ENCODE results near the gene EAPP. TPM values are rescaled to one million over a fixed set of nuclear protein-coding genes. Genes with fewer than 3 reads are reported as not detected.
"Not testable (repeated sequence)": the region's sequence is repeated elsewhere in the genome, so short reads cannot be mapped to it uniquely, and the experiment has no call there.

The EAPP gene
- total and polyA plus RNA-seq, 9 donors, result 27.5 to 43.6 (median 31.2) TPM

DNA sequence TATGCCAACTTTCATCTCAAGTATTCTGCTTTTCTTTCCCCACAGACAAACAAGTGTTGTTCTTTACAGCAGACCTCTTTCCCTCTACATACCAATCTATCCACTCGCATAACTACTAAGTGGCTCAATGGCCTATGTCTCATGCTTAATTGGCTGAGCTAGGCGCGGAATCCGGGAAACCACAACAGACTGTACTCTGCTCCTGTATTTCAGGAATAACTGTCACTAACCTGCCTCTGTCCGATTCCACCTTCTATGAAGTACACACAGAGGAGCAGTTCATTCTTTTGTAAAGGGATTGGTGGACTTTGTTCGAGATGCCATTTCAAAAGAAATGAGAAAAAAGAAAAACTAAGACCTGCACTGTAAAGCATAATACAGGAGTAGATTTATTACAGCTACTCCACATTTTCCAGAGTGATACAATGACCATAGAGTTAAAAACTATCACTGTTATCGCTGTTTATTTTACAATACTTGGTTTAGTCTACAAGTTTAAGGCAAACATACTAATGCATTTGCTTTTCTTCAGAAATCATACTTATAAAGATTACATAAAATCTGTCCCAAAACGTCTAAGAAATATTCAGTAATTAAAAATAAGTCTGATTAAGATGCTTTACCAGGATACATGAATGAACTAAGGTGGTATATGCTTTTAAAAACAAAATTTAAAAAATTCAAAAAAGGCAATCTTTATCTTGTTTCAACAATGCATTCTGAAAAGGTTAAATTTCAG is 22.7 kb upstream of the EAPP start:
- H3K27ac ChIP-seq (ENCODE audit: low read length); H3K4me1 ChIP-seq (ENCODE audit: control insufficient read depth, insufficient read depth, low read length); H3K27me3 ChIP-seq (ENCODE audit: control insufficient read depth, insufficient read depth, low read length); H3K9me3 ChIP-seq (replicated peaks; ENCODE audit: control insufficient read depth, low read depth, low read length); H3K4me3 ChIP-seq (ENCODE audit: low read length); DNase-seq: not testable (repeated sequence)
- no CpG with 5 or more reads among the region's 8 CpGs for WGBS (ENCODE audit: insufficient coverage)
- peaks cover 31% of the 10 kb centered on the region for H3K36me3 ChIP-seq (ENCODE audit: control insufficient read depth, insufficient read depth, low read length)

DNA sequence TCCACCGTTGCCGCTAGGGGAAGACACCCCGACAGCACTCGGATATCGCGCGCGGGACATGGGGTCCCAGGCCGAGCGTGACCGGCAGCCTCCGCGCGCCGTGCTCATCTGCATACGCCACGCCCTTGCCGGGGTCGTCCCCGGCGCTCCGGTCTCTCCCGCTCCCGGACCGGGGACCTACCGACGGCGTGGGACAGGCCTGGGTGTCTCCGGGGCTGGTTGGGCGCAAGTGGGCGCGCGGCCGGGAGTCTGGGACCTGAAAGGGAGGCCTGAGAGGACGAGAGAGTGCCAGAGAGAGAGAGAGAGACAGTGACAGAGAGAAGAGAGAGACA is 17.0 kb upstream of the EAPP start:
- H3K9me3 ChIP-seq (replicated peaks; ENCODE audit: control insufficient read depth, low read depth, low read length); H3K4me3 ChIP-seq (ENCODE audit: low read length); H3K36me3 ChIP-seq (ENCODE audit: control insufficient read depth, insufficient read depth, low read length): not testable (repeated sequence)

DNA sequence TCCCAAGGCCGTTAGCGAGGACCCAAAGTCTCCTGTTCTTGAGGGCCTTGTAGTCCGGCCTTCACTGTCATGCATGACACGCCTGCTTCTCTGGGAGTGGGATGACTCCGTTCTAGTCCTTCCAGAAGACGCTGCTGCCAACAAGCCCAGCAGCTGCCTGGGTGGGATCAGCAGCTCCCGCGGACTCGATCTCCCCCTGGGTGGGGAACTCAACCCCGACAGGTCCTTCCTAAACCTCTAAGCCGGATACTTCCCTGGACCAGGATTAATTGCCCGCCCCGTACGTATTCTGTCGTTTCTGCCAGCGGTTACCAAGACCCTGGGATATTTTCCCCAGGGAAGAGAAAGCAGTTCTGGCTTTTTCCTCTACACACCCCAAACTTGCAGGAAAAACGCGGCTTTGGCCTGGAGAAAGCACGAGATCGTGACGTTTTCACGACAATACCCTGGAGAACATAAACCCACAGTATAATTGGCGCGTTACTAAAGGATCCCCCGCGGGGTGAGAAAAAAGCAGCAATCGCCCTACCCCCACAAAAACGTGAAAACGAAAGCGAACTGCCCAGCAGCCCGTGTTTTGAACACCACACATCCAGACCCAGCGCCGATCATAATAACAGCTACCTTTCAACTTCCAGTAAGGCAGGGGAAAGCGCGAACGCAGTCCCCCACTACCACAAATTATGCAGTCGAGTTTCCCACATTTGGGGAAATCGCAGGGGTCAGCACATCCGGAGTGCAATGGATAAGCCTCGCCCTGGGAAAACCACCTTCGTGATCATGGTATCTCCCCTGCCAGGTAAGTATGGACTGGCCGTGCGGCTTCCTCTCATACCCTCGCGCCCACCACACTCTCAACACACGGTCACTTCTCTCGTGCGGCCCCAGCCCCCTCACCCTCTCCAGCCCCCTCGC is 16.3 kb upstream of the EAPP start:
- H3K36me3 ChIP-seq (ENCODE audit: control insufficient read depth, insufficient read depth, low read length); H3K4me3 ChIP-seq (ENCODE audit: low read length); H3K27me3 ChIP-seq (ENCODE audit: control insufficient read depth, insufficient read depth, low read length); H3K27ac ChIP-seq (ENCODE audit: low read length); H3K4me1 ChIP-seq (ENCODE audit: control insufficient read depth, insufficient read depth, low read length); H3K9me3 ChIP-seq (replicated peaks; ENCODE audit: control insufficient read depth, low read depth, low read length); DNase-seq: not testable (repeated sequence)
- no CpG with 5 or more reads among the region's 49 CpGs for WGBS (ENCODE audit: insufficient coverage)

More for the DNA sequence above, 17.0 kb upstream of the EAPP start:
- not testable (repeated sequence) for H3K27me3 ChIP-seq (ENCODE audit: control insufficient read depth, insufficient read depth, low read length); DNase-seq; H3K4me1 ChIP-seq (ENCODE audit: control insufficient read depth, insufficient read depth, low read length); H3K27ac ChIP-seq (ENCODE audit: low read length)
- WGBS (ENCODE audit: insufficient coverage), result no CpG with 5 or more reads among the region's 35 CpGs

DNA sequence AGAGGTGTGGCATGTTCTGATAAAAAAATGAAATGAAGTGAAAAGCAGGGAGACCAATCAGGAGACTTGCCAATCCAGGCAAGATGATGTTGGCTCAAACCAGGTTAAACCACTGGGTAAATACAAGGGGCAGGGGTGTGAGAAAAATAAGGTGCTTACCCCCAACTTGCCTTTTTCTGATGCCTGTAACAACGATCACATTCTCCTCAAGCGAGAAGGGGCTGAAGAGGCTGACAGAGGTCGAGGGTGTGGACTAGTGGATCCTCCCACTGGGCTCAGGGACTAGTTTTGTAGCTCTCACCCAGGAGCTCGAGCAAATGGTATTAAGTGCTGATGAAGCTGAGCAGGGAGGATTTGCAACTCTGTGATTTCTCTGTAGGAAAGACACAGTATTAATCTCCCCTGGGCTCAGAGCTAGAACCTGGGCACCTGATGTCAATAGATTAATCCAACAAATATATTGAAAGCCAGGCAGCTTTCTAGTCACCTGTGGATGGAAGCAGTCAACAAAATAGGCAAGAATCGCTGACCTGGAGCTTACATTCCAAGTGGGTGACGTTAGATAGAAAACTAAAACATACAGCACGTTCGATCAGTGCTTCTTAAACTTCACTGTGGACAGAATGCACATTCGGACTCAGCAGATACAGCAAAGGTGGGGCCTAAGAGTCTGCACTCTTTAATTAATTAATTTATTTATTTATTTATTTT is 15.2 kb upstream of the EAPP start:
- Histone ChIP-seq H3K4me3 (ENCODE audit: low read length) (no peak overlapping the region), H3K36me3 (ENCODE audit: control insufficient read depth, insufficient read depth, low read length) (no peaks in the 10 kb centered on the region), H3K9me3 (replicated peaks; ENCODE audit: control insufficient read depth, low read depth, low read length) (no peaks in the 10 kb centered on the region), H3K4me1 (ENCODE audit: control insufficient read depth, insufficient read depth, low read length) (peaks cover 8% of the 10 kb centered on the region), H3K27ac (ENCODE audit: low read length) (peak overlapping the region; percentile 49), H3K27me3 (ENCODE audit: control insufficient read depth, insufficient read depth, low read length) (no peaks in the 10 kb centered on the region)
- no CpG with 5 or more reads among the region's 9 CpGs for WGBS (ENCODE audit: insufficient coverage)
- peak; percentile 36 for DNase-seq

GRCh38 chr14:34549276-34549966 is 9.9 kb upstream of the EAPP start:
- H3K9me3 ChIP-seq (replicated peaks; ENCODE audit: control insufficient read depth, low read depth, low read length); H3K4me1 ChIP-seq (ENCODE audit: control insufficient read depth, insufficient read depth, low read length): not testable (repeated sequence)
- WGBS (ENCODE audit: insufficient coverage), result 95% methylated on average over 9 of the region's 19 CpGs

DNA sequence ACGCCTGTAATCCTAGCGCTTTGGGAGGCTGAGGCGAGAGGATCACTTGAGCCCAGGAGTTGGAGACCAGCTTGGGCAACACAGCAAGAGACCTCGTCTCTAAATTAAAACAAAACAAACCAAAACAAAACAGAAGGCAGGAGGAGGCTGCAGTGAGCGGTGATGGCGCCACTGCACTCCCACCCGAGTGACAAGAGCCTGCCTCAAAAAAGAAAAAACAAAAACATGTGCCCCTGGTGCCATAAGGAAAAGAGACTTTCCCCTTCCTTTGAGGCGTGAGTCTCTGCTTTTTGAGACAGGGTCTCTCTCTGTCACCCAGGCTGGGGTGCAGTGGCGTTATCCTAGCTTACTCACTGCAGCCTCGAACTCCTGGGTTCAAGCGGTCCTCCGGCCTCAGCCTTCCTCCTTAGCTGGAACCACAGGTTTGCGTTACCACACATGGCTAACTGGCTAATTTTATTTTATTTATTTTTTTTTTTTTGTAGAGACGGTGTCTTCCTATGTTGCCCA is 9.0 kb upstream of the EAPP start:
- H3K27me3 ChIP-seq (ENCODE audit: control insufficient read depth, insufficient read depth, low read length), result no peaks in the 10 kb centered on the region
- no peak overlapping the region for H3K4me3 ChIP-seq (ENCODE audit: low read length)
- H3K9me3 ChIP-seq (replicated peaks; ENCODE audit: control insufficient read depth, low read depth, low read length), result no peaks in the 10 kb centered on the region
- no peak for DNase-seq
- 76% methylated on average over 6 of the region's 14 CpGs for WGBS (ENCODE audit: insufficient coverage)
- H3K4me1 ChIP-seq (ENCODE audit: control insufficient read depth, insufficient read depth, low read length), result no peaks in the 10 kb centered on the region
- H3K27ac ChIP-seq (ENCODE audit: low read length), result no peak overlapping the region
- H3K36me3 ChIP-seq (ENCODE audit: control insufficient read depth, insufficient read depth, low read length), result no peaks in the 10 kb centered on the region

More at GRCh38 chr14:34549276-34549966, 9.9 kb upstream of the EAPP start:
- H3K27me3 ChIP-seq (ENCODE audit: control insufficient read depth, insufficient read depth, low read length); H3K27ac ChIP-seq (ENCODE audit: low read length); H3K36me3 ChIP-seq (ENCODE audit: control insufficient read depth, insufficient read depth, low read length); DNase-seq; H3K4me3 ChIP-seq (ENCODE audit: low read length): not testable (repeated sequence)

DNA sequence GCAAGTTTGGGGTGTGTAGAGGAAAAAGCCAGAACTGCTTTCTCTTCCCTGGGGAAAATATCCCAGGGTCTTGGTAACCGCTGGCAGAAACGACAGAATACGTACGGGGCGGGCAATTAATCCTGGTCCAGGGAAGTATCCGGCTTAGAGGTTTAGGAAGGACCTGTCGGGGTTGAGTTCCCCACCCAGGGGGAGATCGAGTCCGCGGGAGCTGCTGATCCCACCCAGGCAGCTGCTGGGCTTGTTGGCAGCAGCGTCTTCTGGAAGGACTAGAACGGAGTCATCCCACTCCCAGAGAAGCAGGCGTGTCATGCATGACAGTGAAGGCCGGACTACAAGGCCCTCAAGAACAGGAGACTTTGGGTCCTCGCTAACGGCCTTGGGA is 7.6 kb upstream of the EAPP start:
- not testable (repeated sequence) for H3K4me3 ChIP-seq (ENCODE audit: low read length); H3K36me3 ChIP-seq (ENCODE audit: control insufficient read depth, insufficient read depth, low read length); H3K27me3 ChIP-seq (ENCODE audit: control insufficient read depth, insufficient read depth, low read length); H3K9me3 ChIP-seq (replicated peaks; ENCODE audit: control insufficient read depth, low read depth, low read length); DNase-seq; H3K27ac ChIP-seq (ENCODE audit: low read length); H3K4me1 ChIP-seq (ENCODE audit: control insufficient read depth, insufficient read depth, low read length)
- WGBS (ENCODE audit: insufficient coverage), result no CpG with 5 or more reads among the region's 16 CpGs

GRCh38 chr14:34546272-34547135 is 7.0 kb upstream of the EAPP start:
- DNase-seq; H3K9me3 ChIP-seq (replicated peaks; ENCODE audit: control insufficient read depth, low read depth, low read length); H3K27ac ChIP-seq (ENCODE audit: low read length); H3K27me3 ChIP-seq (ENCODE audit: control insufficient read depth, insufficient read depth, low read length); H3K4me3 ChIP-seq (ENCODE audit: low read length); H3K36me3 ChIP-seq (ENCODE audit: control insufficient read depth, insufficient read depth, low read length); H3K4me1 ChIP-seq (ENCODE audit: control insufficient read depth, insufficient read depth, low read length): not testable (repeated sequence)
- WGBS (ENCODE audit: insufficient coverage), result no CpG with 5 or more reads among the region's 68 CpGs

All from muscle of leg (tissue), 11 donors.